GM18520 (cell line): ENCODE data around the gene ZSWIM1.

Experiments
- ATAC-seq: cut with Tn5 transposase; IDR thresholded peaks from one replicate; pipeline ENCODE4 v1.9.1; 2021; ENCODE audit not compliant: unreplicated experiment

The ZSWIM1 gene

DNA sequence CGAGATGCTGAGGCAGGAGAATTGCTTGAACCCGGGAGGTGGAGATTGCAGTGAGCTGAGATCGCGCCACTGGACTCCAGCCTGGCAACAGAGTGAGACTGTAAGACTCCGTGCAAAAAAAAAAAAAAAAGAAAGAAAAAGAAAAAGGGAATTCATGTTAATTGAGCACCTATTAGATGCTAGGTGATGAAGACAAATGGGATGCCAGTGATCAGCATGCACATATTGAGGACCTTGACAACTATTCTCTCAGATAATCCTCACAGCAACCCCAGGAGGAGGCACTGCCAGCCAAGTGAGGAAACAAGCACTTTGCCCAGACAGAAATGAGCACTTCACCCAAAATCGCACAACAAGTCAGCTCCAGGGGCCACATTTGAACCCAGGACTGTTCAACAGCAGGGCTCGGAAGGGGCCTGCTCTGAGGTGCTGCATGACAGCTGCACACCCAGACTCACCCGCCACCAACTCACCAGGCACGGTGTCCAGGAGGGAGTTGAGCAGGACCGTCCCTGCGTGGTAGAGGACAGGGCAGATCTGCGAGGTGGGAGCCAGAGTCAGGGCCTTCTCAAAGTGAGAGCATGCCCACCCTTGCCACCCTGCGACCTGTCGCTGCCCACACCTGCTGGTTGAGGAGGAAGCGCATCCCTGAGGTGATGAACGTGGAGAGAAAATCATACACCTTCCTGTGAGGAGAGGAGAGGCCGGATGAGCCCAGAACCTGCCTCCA lies 26.4 kb downstream of the ZSWIM1 start:
- no peak for ATAC-seq

- ATAC-seq, result no peak
Observed at GRCh38 chr20:45908084-45908483, 27.1 kb downstream of the ZSWIM1 start.

DNA sequence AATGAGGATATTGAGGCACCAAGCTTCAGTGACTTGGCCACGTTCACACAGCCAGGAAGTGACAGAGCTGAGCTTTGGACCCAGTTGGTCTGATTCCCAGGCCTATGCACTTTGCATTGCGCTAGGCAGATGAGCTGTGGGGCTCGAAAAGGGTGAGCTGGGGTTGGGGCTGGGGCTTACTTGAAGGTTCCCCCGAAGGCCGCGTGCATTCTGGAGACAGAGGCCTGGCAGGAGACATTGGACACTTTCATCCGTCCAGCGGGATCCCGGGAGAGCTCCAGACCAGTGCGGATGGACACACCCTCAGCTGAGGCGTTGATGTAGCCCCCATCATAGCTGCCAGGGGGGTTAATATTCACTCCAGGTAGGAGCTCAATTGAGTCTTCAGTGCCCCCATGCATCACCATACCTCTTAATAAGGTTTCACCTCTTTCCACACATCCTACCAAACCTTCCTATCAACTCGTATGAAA lies 28.3 kb downstream of the ZSWIM1 start:
- ATAC-seq, result no peak

GRCh38 chr20:45909817-45910669 lies 29.0 kb downstream of the ZSWIM1 start:
- ATAC-seq, result no peak

DNA sequence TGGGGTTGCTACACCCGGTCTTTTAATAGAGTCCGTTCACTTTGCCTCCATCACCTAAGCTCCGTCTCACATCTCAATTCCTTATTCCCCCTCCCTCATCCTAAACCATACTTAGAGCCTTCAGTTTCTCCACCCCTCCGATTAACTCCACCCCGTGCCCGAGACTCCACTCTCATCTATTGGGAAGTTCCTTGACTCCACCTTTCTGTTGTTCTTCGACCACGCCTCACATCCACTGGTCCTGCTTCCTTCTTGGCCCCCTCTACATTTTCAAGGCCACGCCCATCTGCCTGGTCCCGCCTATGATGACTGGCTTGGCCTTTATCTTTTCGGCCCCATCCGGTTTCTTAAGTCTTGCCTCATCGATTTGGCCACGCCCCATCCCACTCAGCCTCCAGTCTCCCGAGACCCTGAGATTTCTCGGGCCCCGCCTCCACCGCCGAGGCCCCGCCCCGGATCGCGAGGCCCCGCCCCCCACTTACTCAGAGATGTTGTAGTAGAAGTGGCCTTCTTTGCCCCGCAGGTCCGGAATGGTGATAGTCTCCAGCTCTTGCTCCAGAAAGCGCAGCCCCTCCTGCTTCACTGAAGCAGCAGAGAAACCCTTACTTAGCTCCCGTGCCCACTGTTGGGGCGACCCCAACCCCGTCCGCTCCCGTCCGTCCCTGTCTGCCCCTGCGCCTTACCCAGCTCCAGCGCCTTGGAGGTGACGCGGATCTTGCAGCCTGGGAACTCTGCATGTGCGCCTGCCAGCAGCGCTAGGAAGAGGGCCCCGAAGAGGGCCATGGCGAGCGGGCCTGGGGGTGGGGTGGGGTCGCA lies 29.9 kb downstream of the ZSWIM1 start:
- ATAC-seq, result no peak

DNA sequence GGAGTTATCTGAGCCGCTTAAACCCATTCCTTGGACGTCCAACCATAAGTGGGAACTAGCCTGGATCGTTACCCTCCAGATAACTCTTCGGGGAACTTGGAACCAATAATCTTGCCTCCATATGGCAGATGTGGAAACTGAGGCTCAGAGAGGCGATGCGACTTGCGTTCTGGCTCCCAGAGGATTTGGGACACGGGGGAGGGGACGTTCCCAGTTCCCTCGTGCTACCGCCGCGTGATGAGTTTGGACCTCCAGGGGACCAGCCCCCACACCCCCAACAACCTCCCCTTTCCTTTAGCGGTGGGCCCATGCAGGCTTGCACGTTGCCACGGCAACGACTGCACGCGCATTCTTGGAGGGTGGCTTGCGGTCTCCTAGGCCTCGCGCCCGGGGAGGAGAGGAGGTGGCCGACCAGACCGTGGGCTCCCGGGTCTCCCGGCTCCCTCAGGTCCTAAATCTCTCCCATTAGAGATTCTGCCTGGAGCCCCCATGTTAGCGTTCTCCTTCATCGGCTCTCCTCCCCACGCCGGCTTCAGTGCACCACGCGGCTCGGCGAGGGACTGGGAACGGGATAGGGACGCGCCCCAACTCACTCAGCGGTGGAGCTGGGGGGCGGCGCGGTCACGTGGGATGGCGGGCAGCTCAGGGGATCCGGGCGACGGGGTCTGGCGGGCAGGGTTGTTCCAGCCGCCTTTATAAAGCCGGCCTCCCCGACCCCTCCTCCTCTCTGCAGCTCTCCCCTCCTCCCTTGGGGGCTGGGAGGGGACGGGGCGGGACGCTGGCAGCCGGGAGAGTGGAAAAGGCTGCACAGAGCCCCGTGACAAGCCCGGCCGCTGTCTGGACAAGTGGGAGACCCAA lies 30.7 kb downstream of the ZSWIM1 start, which contains the start of gene PLTP:
Gene PLTP, minus strand, starts transcription at position 670 of the 858 bp plus-strand sequence. CDS start 703 bp downstream, outside the sequence.
- no peak for ATAC-seq

- no peak for ATAC-seq
Observed at GRCh38 chr20:45912344-45912682, 31.3 kb downstream of the ZSWIM1 start.

- no peak for ATAC-seq
Observed at GRCh38 chr20:45913116-45913515, 32.1 kb downstream of the ZSWIM1 start.

DNA sequence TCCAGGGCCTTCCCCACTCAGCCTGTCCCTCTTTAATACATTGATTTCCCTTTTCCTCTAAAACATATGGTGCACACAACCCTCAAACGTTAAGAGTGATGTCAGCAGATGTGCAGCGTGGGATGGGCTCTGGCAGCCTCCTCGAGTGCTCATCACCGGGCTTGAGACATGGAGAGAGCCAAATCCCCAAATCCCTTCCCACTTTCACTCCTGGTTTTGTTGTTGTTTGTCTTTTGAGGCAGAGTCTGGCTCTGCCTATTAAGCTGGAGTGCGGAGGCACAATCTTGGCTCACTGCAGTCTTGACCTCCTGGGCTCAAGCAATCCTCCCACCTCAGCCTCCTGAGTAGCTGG lies 36.7 kb downstream of the ZSWIM1 start:
- ATAC-seq, result no peak

GRCh38 chr20:45918182-45918737 lies 37.2 kb downstream of the ZSWIM1 start:
- no peak for ATAC-seq

GRCh38 chr20:45918779-45919537 lies 37.9 kb downstream of the ZSWIM1 start:
- ATAC-seq, result no peak

GRCh38 chr20:45919542-45920399 lies 38.7 kb downstream of the ZSWIM1 start:
- ATAC-seq, result no peak

DNA sequence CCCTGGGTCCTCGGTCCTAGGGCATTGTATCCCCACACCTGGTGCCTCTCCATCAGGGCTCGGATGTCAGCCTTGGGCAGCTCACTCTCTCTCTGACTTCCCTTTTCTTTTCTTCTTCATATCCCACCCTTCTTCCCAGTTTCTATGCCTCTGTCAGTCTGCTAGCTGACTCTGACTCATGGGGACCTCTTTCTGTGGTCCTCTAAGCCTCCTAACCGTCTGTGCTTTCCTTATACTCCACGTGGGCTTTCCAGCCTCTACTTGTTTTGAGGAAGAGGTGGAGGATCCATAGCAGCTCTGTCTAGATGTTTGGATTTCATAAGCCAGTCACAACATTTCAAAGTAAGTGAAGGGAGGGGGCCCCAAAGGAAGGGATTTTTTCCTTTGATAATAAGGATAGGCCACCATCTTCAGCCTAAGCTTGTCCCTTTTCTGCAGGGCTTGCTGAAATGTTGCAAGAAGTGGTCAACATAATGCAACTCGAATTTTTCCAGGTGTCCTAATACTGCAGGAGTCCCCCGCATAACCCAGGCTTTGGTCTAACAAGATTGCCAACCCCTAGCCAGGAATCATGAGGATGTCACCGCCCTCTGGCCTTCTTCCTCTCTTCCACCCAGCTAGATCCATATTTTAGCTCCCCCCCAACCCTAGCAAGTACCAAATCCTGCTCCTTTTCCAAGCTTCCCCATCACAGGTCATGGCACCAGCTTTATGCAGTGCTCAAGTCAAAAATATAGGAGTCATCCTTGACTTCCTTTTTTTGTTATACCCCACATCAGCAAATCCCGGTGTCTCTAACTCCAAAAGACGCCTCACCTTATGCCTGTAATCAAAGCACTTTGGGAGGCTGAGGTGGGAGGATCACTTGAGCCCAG lies 39.7 kb downstream of the ZSWIM1 start:
- no peak for ATAC-seq

GRCh38 chr20:45921337-45922189 lies 40.5 kb downstream of the ZSWIM1 start:
- no peak for ATAC-seq

- no peak for ATAC-seq
Observed at GRCh38 chr20:45924391-45925261, 43.6 kb downstream of the ZSWIM1 start.
